Urothelium cell line (cell line): Measurements from ENCODE around the gene POC5.
"Not testable (repeated sequence)": the region's sequence is repeated elsewhere in the genome, so short reads cannot be mapped to it uniquely, and the experiment has no call there.

ENCODE experiments used
- DNase-seq: peaks from one replicate; pipeline ENCODE4 v3.0.0; 2011; ENCODE audit warnings: low spot score, mixed read lengths
- FAIRE-seq: peaks from 2 replicates; lab custom pipeline; 2011; peaks lifted over from hg19 to GRCh38; lab: Jason Lieb, UNC

Gene POC5

GRCh38 chr5:75717082-75717922 is at the start of gene POC5:
POC5 (minus strand) TSS chr5:75717437; CDS start chr5:75712937, 4,500 bp downstream.
- DNase-seq (peak; percentile 96), FAIRE-seq (no peak)

- FAIRE-seq (no peak), DNase-seq (no peak)
These were observed 40.9 kb upstream of the POC5 start for GRCh38 chr5:75758116-75758515.

GRCh38 chr5:75756981-75757380 is 39.7 kb upstream of the POC5 start:
- FAIRE-seq = no peak
- no peak for DNase-seq

GRCh38 chr5:75756211-75756610 is 39.0 kb upstream of the POC5 start:
- no peak for FAIRE-seq

GRCh38 chr5:75753182-75753581 is 35.9 kb upstream of the POC5 start:
- no peak for DNase-seq
- FAIRE-seq = no peak

More at GRCh38 chr5:75756211-75756610, 39.0 kb upstream of the POC5 start:
- no peak for DNase-seq

- no peak for FAIRE-seq
- DNase-seq = no peak
These were observed 27.1 kb upstream of the POC5 start for GRCh38 chr5:75744355-75744754.

- DNase-seq = no peak
- no peak for FAIRE-seq
These were observed 19.0 kb upstream of the POC5 start for GRCh38 chr5:75736273-75736672.

GRCh38 chr5:75734913-75735789 is 17.9 kb upstream of the POC5 start:
- DNase-seq = peak; percentile 30
- FAIRE-seq = no peak

- DNase-seq = no peak
- no peak for FAIRE-seq
These were observed 16.5 kb upstream of the POC5 start for GRCh38 chr5:75733767-75734166.

GRCh38 chr5:75731515-75731914 is 14.3 kb upstream of the POC5 start:
- not testable (repeated sequence) for FAIRE-seq, DNase-seq

GRCh38 chr5:75729321-75729720 is 12.1 kb upstream of the POC5 start:
- no peak for FAIRE-seq
- no peak for DNase-seq

GRCh38 chr5:75727931-75728330 is 10.7 kb upstream of the POC5 start:
- no peak for DNase-seq

GRCh38 chr5:75726224-75726623 is 9.0 kb upstream of the POC5 start:
- FAIRE-seq, DNase-seq: not testable (repeated sequence)

More at GRCh38 chr5:75727931-75728330, 10.7 kb upstream of the POC5 start:
- FAIRE-seq = no peak

GRCh38 chr5:75723378-75723777 is 6.1 kb upstream of the POC5 start:
- no peak for DNase-seq
- no peak for FAIRE-seq

- no peak for DNase-seq
- no peak for FAIRE-seq
These were observed 4.3 kb upstream of the POC5 start for GRCh38 chr5:75721573-75721972.

GRCh38 chr5:75720882-75721281 is 3.6 kb upstream of the POC5 start:
- FAIRE-seq (peak; percentile 23), DNase-seq (no peak)

- no peak for DNase-seq
- no peak for FAIRE-seq
These were observed 539 bp downstream of the POC5 start for GRCh38 chr5:75716715-75717081.

- FAIRE-seq (no peak), DNase-seq (no peak)
These were observed 5.1 kb downstream of the POC5 start for GRCh38 chr5:75712091-75712490.

- FAIRE-seq = no peak
- DNase-seq = no peak
These were observed 6.1 kb downstream of the POC5 start for GRCh38 chr5:75711151-75711550.

- FAIRE-seq = no peak
These were observed 6.6 kb downstream of the POC5 start for GRCh38 chr5:75710637-75711036.

GRCh38 chr5:75707911-75708509 is 9.2 kb downstream of the POC5 start:
- DNase-seq = no peak
- FAIRE-seq = no peak

More at GRCh38 chr5:75710637-75711036, 6.6 kb downstream of the POC5 start:
- DNase-seq = no peak
